OCI-LY7 (cell line): ENCODE data around the gene FIBIN. TPM values are rescaled to one million over a fixed set of nuclear protein-coding genes. Genes with fewer than 3 reads are reported as not detected.

ENCODE experiments used
- BruUV-seq: library from RNA; stranded (reverse); fragments of 400-500 nt; replicated peaks from 2 replicates; lab custom pipeline; 2021; lab: Mats Ljungman, UMichigan
- CTCF ChIA-PET: fragments of 300-600 bp; sonication (Branson Sonifier 250); formaldehyde crosslinking; loops from one replicate; lab custom pipeline; 2022; ENCODE audit warnings: antibody characterized with exemption; ENCODE audit not compliant: unreplicated experiment; lab: Charles Lee
- POLR2A ChIA-PET: fragments of 300-600 bp; sonication (Branson Sonifier 250); formaldehyde crosslinking; loops from one replicate; lab custom pipeline; 2022; ENCODE audit warnings: antibody characterized with exemption; lab: Charles Lee
- DNase-seq: peaks from one replicate; pipeline ENCODE4 v3.0.0-alpha.2; 2015; ENCODE audit warnings: low spot score
- H2AFZ ChIP-seq: fragments of 200-600 bp; sonication (generic), shearing (Covaris generic); 2 replicates; pipeline ENCODE4 v1.6.1; 2014; ENCODE audit warnings: mild to moderate bottlenecking, antibody characterized with exemption, low read length, moderate library complexity
- H3K27ac ChIP-seq: fragments of 200-600 bp; sonication (generic); 2 replicates; pipeline ENCODE4 v1.5.1; 2014; ENCODE audit warnings: mixed run types, low read depth, mild to moderate bottlenecking, moderate library complexity, low read length, inconsistent platforms; ENCODE audit not compliant: poor library complexity, severe bottlenecking
- H3K36me3 ChIP-seq: fragments of 200-600 bp; sonication (generic); 2 replicates; pipeline ENCODE4 v1.6.1; 2014; ENCODE audit warnings: mild to moderate bottlenecking, antibody characterized with exemption, low read length, moderate library complexity, mixed read lengths; ENCODE audit not compliant: insufficient read depth
- H3K4me1 ChIP-seq: fragments of 200-600 bp; sonication (generic); 2 replicates; pipeline ENCODE4 v1.5.1; 2014; ENCODE audit warnings: mild to moderate bottlenecking, low read length; ENCODE audit not compliant: insufficient read depth, poor library complexity, severe bottlenecking
- H3K4me2 ChIP-seq: fragments of 200-600 bp; sonication (generic); 2 replicates; pipeline ENCODE4 v1.6.1; 2014; ENCODE audit warnings: mild to moderate bottlenecking, low read length
- H3K4me3 ChIP-seq: fragments of 200-600 bp; sonication (generic); 2 replicates; pipeline ENCODE4 v1.5.1; 2014; ENCODE audit warnings: mild to moderate bottlenecking, low read depth, low read length; ENCODE audit not compliant: poor library complexity, severe bottlenecking
- H3K79me2 ChIP-seq: fragments of 200-600 bp; sonication (generic); 2 replicates; pipeline ENCODE4 v1.6.1; 2016; ENCODE audit warnings: low read depth, mild to moderate bottlenecking, low read length, moderate library complexity, mixed read lengths; ENCODE audit not compliant: insufficient read depth
- H3K9me2 ChIP-seq: fragments of 200-600 bp; sonication (generic); 2 replicates; pipeline ENCODE4 v1.6.1; 2016; ENCODE audit warnings: mild to moderate bottlenecking, low read length, mixed read lengths; ENCODE audit not compliant: insufficient read depth
- H3K9me3 ChIP-seq: fragments of 200-600 bp; sonication (generic); 2 replicates; pipeline ENCODE4 v1.6.1; 2014; ENCODE audit warnings: mild to moderate bottlenecking, mixed run types, low read length, mixed read lengths
- H4K20me1 ChIP-seq: fragments of 200-600 bp; sonication (generic); 2 replicates; pipeline ENCODE4 v1.6.1; 2014; ENCODE audit warnings: mild to moderate bottlenecking, antibody characterized with exemption, low read length, moderate library complexity, mixed read lengths; ENCODE audit not compliant: insufficient read depth
- EZH2phosphoT487 ChIP-seq: fragments of 200-600 bp; sonication (generic); IDR thresholded peaks from 2 replicates; pipeline ENCODE4 v1.6.1; 2018; ENCODE audit warnings: low read depth, borderline replicate concordance, mild to moderate bottlenecking, mixed run types, antibody characterized with exemption, low read length, moderate library complexity, mixed read lengths
- intact Hi-C: fragments of 100-400 bp; cut with micrococcal nuclease; formaldehyde crosslinking; loops from one replicate; pipeline ENCODE4 v1.10.0; 2022; ENCODE audit not compliant: unreplicated experiment
- total RNA-seq, 2 experiments: library from RNA; depleted of rRNA in 1 of 2; stranded (reverse); fragments of >200 nt in 1 of 2; shearing (Covaris generic) in 1 of 2; gene quantifications; 2 replicates each; pipeline ENCODE4 v1.2.3, GENCODE V29; 2014 to 2022
- TF ChIP-seq, protein P1 (sequence below): fragments of 200-600 bp; sonication (generic); conservative IDR thresholded peaks from 2 replicates; pipeline ENCODE4 v1.5.1; 2014; ENCODE audit warnings: mild to moderate bottlenecking, antibody characterized with exemption, low read length, moderate library complexity, mixed read lengths

Gene FIBIN
- total RNA-seq, 2 experiments from 2014 or later = not detected

DNA sequence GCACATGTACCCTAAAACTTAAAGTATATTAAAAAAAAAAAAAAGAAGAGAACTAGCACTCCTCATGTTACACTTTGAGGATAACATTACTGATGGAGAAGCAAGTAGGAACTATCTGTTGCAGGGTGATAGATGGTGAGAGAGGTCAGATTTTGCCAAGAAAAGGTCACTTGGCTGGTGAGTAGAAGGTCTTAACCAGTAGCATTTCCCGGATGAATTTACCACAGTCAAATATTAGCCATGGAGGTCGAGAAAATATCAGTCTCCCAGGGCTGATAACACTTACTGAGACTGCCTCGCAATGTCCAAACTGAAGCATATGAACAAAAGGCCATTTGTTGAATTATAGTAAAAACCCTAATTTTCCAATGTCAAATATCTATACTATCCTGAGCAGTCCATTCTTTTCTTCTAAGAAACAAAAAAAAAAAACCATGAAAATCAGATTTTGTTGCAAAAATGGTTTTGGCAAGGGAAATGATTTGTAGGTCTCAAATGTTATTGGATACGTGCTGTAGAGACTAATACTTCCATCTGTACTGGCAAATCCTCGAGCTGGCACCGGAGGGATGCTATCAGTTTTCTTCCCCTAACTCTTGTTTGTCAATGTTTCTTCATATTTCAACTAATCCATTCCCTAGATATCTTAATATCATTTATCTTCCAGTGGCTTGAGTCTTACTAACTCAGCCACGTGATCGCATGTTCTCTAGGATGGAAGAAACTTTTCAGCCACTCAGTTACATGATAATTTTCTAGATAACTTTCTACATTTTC lies 32.2 kb downstream of the FIBIN start:
- TF ChIP-seq, protein P1, sequence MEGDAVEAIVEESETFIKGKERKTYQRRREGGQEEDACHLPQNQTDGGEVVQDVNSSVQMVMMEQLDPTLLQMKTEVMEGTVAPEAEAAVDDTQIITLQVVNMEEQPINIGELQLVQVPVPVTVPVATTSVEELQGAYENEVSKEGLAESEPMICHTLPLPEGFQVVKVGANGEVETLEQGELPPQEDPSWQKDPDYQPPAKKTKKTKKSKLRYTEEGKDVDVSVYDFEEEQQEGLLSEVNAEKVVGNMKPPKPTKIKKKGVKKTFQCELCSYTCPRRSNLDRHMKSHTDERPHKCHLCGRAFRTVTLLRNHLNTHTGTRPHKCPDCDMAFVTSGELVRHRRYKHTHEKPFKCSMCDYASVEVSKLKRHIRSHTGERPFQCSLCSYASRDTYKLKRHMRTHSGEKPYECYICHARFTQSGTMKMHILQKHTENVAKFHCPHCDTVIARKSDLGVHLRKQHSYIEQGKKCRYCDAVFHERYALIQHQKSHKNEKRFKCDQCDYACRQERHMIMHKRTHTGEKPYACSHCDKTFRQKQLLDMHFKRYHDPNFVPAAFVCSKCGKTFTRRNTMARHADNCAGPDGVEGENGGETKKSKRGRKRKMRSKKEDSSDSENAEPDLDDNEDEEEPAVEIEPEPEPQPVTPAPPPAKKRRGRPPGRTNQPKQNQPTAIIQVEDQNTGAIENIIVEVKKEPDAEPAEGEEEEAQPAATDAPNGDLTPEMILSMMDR = no peak
- TF ChIP-seq EZH2phosphoT487 = no peak
- ChIA-PET CTCF (no interaction called here), POLR2A (interaction anchor here (1.7 kb wide), 1 partner anchor 15 kb away, joined by 6 read pairs; the partner anchor contains the start of gene BBOX1)
- H3K9me2 ChIP-seq = no peaks in the 10 kb centered on the region
- H3K79me2 ChIP-seq = no peaks in the 10 kb centered on the region
- H4K20me1 ChIP-seq = no peaks in the 10 kb centered on the region
- no peaks in the 10 kb centered on the region for H3K36me3 ChIP-seq
- no peaks in the 10 kb centered on the region for H3K9me3 ChIP-seq
- peaks cover 5% of the 10 kb centered on the region for H3K4me1 ChIP-seq
- no peak for DNase-seq
- no peak overlapping the region for H3K4me2 ChIP-seq
- intact Hi-C loops = no loop called here
- H2AFZ ChIP-seq = no peak overlapping the region
- no peak overlapping the region for H3K4me3 ChIP-seq
- H3K27ac ChIP-seq = no peak overlapping the region
- no TSS peak for BruUV-seq

DNA sequence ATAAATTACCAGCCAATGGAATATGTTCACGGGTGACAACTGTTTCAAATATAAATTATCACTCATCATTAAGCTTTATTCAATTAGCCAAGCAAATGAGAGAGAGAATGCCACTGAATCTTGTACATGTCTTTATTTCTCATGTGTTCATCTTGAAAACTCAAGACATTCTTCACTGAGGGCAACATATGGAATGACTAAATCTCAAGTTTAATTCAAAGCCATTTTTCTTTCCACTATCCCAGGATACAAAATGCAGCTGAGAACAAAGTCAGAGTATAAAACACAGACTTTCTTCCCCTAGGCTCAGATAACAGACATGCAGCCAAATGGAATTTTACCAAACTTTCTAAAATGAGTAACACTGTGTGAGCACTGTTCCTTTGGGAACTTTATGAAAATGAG lies 34.7 kb downstream of the FIBIN start:
- DNase-seq = no peak
- H3K4me3 ChIP-seq = no peak overlapping the region
- no peaks in the 10 kb centered on the region; the same call in 1 of the 2 replicates for H3K9me2 ChIP-seq
- intact Hi-C loops = no loop called here
- H3K36me3 ChIP-seq = no peaks in the 10 kb centered on the region
- no peaks in the 10 kb centered on the region for H3K9me3 ChIP-seq
- no peak overlapping the region for H3K27ac ChIP-seq
- POLR2A ChIA-PET = interaction anchor here (1.1 kb wide), 1 partner anchor 13 kb away, joined by 3 read pairs; no protein-coding TSS in a partner anchor
- H4K20me1 ChIP-seq = no peaks in the 10 kb centered on the region
- no TSS peak for BruUV-seq
- CTCF ChIA-PET = no interaction called here
- H3K79me2 ChIP-seq = no peaks in the 10 kb centered on the region
- TF ChIP-seq, protein P1 = no peak
- TF ChIP-seq EZH2phosphoT487 = no peak
- H2AFZ ChIP-seq = no peak overlapping the region
- peaks cover 5% of the 10 kb centered on the region for H3K4me1 ChIP-seq
- no peak overlapping the region for H3K4me2 ChIP-seq

DNA sequence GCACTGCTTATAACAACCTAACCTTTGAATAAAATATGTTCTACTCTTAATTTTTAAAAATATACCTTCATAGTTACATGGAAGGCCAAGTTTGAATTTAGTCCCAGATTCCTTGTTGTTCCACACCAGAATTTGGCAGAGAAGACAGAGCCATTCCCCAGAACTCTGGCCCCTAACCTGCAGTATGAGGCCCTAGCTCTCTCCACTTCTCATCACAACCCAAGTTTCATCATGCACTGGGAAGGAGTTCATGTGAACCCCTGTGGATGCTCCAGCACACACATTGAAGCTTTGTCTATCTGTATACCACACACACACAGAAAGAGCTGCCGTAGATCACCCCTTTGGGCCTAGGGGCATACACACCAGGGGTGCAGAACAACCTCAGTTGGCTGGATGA lies 36.1 kb downstream of the FIBIN start:
- no peak overlapping the region for H2AFZ ChIP-seq
- no peaks in the 10 kb centered on the region for H3K36me3 ChIP-seq
- H3K79me2 ChIP-seq = no peaks in the 10 kb centered on the region
- TF ChIP-seq EZH2phosphoT487 = no peak
- TF ChIP-seq, protein P1 = no peak
- H4K20me1 ChIP-seq = no peaks in the 10 kb centered on the region
- ChIA-PET POLR2A (interaction anchor here (0.6 to 1.5 kb wide), 4 partner anchors 13 to 498 kb away, joined by 3 to 6 read pairs (median 3); no protein-coding TSS in a partner anchor), CTCF (no interaction called here)
- intact Hi-C loops = no loop called here
- H3K4me2 ChIP-seq = no peak overlapping the region
- no peak for DNase-seq
- H3K9me3 ChIP-seq = no peaks in the 10 kb centered on the region
- H3K9me2 ChIP-seq = no peaks in the 10 kb centered on the region; the same call in 1 of the 2 replicates
- peaks cover 5% of the 10 kb centered on the region for H3K4me1 ChIP-seq
- BruUV-seq = no TSS peak
- H3K4me3 ChIP-seq = no peak overlapping the region
- H3K27ac ChIP-seq = no peak overlapping the region
